Measurements from ENCODE around the gene ACKR4. TPM values are rescaled to one million over a fixed set of nuclear protein-coding genes. Genes with fewer than 3 reads are reported as not detected.

The ACKR4 gene
- total and polyA plus RNA-seq, 2 of the 8 experiments (the other 6 are each of a cell fraction or from before 2014, with no cell fraction given), result not detected

DNA sequence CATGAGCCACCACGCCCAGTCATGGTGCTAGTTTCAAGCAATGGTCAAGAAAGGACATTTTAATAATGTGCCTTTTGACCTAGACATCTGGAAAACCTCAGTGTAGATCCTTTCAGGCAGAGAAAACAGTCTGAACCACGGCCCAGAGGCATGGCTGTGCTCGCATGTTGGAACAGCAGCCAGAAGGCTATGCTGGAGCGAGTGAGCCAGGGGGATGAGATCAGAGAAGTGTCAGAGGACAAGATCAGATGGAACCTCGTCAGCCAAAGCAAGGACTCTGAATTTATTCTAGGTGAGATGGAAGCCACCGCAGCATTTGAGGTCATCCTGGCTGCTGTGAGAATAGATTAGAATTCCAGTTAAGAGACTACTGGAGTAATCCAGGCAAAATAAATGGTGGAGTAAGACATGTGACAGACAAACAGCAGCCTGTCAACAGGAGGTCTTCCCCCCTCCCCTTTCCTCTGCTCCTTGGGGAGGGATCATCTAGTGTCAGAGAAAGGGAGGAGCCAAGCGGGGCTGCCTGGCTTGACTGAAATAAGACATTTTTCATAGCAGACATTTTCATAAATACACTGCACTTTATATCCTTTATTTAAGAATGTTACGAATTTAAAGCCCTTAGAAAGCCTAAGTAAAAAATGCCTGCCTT, 40.4 kb upstream of the ACKR4 start:
- Histone ChIP-seq H3K23me2 (ENCODE audit: low read depth, low read length) (no peaks in the 10 kb centered on the region), H3K4me3 (ENCODE audit: extremely low read depth in 1 of 4, insufficient read depth in 2 of 4, low read depth in 3 of 4, low read length in 4 of 4) (no peak overlapping the region), H3K4me2 (ENCODE audit: insufficient read depth in 1 of 2, low read depth in 2 of 2, low read length in 2 of 2) (no peak overlapping the region), H2BK5ac (ENCODE audit: low read depth, low read length) (no peak overlapping the region), H3K79me2 (ENCODE audit: control insufficient read depth in 1 of 2, insufficient read depth in 2 of 2, low read length in 2 of 2) (no peaks in the 10 kb centered on the region), H2BK15ac (ENCODE audit: low read length) (no peak overlapping the region), H2AK5ac (ENCODE audit: low read depth, low read length) (no peak overlapping the region), H2BK120ac (replicated peaks; ENCODE audit: low read depth, low read length) (no peak overlapping the region), H2BK20ac (ENCODE audit: low read length) (no peak overlapping the region), H3K9ac (replicated peaks in 1 of 4; ENCODE audit: extremely low read depth in 1 of 4, low read depth in 3 of 4, low read length in 3 of 4) (no peak overlapping the region), H4K8ac (ENCODE audit: extremely low read depth, insufficient read depth, low read length) (no peak overlapping the region), H3K4me1 (replicated peaks in 1 of 4; ENCODE audit: control insufficient read depth in 3 of 4, insufficient read depth in 4 of 4, low read length in 3 of 4) (peaks cover 3 to 12% (median 7%) of the 10 kb centered on the region in 4 experiments; a peak in 4 of 7 replicates), H3K27ac (ENCODE audit: low read depth, low read length) (no peak overlapping the region; the same call in 1 of the 2 replicates), H3K56ac (replicated peaks; ENCODE audit: insufficient read length, low read depth, low read length) (no peak overlapping the region), H4K91ac (replicated peaks; ENCODE audit: insufficient read length, low read length) (no peak overlapping the region), H4K5ac (ENCODE audit: insufficient read length, low read depth, low read length) (no peak overlapping the region), H3K79me1 (ENCODE audit: low read depth, low read length) (no peaks in the 10 kb centered on the region), H4K20me1 (replicated peaks in 1 of 2; ENCODE audit: control insufficient read depth in 1 of 2, insufficient read depth in 2 of 2, low read length in 2 of 2) (no peaks in the 10 kb centered on the region), H3K14ac (ENCODE audit: insufficient read length) (no peak overlapping the region), H3K9me3 (ENCODE audit: insufficient read depth in 2 of 2, low read depth in 1 of 2, low read length in 1 of 2) (no peaks in the 10 kb centered on the region), H2AFZ (ENCODE audit: low read length) (no peak overlapping the region), H3K4ac (replicated peaks; ENCODE audit: insufficient read length, low read depth, low read length) (no peak overlapping the region), H3K18ac (ENCODE audit: extremely low read depth, low read length) (no peak overlapping the region), H3K27me3 (replicated peaks in 1 of 4; ENCODE audit: control insufficient read depth in 3 of 4, extremely low read depth in 1 of 4, insufficient read depth in 3 of 4, low read length in 3 of 4) (no peaks in the 10 kb centered on the region), H2BK12ac (ENCODE audit: low read depth, low read length) (no peak overlapping the region), H3K23ac (ENCODE audit: insufficient read length) (no peak overlapping the region), H3K36me3 (ENCODE audit: control insufficient read depth in 2 of 4, insufficient read depth in 4 of 4, low read length in 3 of 4) (no peaks in the 10 kb centered on the region)
- TF ChIP-seq, protein P1, sequence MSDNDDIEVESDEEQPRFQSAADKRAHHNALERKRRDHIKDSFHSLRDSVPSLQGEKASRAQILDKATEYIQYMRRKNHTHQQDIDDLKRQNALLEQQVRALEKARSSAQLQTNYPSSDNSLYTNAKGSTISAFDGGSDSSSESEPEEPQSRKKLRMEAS (IDR thresholded peaks at IDR 0.05), result no peak
- TF ChIP-seq SIX5 (IDR thresholded peaks at IDR 0.05; ENCODE audit: low read depth, low read length) (no peak), SIN3A (conservative IDR thresholded peaks at IDR 0.05 in 1 of 2, IDR thresholded peaks at IDR 0.05 in 1 of 2; ENCODE audit: low read depth in 1 of 2, low read length in 2 of 2) (no peak), CHD1 (IDR thresholded peaks at IDR 0.05; ENCODE audit: low read depth, low read length) (no peak), BCL11A (IDR thresholded peaks at IDR 0.05; ENCODE audit: low read depth in 2 of 2, low read length in 2 of 2) (no peak)
- FAIRE-seq (no peak), DNase-seq (ENCODE audit: low read depth in 1 of 2, low spot score in 2 of 2) (no peak)
- POLR2A ChIA-PET (ENCODE audit: partially characterized antibody), result interaction anchor here (1.0 kb wide), 1 partner anchor 88 kb away, joined by 3 read pairs; no protein-coding TSS in a partner anchor
- CTCF ChIA-PET (ENCODE audit: partially characterized antibody), result interaction anchor here (0.7 to 1.1 kb wide), 3 partner anchors 10 to 87 kb away, joined by 3 read pairs; no protein-coding TSS in a partner anchor
- 90% methylated on average over 8 of the region's 8 CpGs; no CpG with 5 or more reads in 1 of the 2 experiments for WGBS, 2 experiments (ENCODE audit: extremely low coverage in 1 of 2, insufficient coverage in 1 of 2, insufficient read length in 1 of 2, insufficient replicate concordance in 2 of 2, low coverage in 1 of 2, low lambda C conversion rate in 2 of 2, missing lambda C conversion rate in 1 of 2)
